Embryonic facial prominence (tissue), 1 donor: Measurements from ENCODE around the gene STAG3.
"Not testable (repeated sequence)": the region's sequence is repeated elsewhere in the genome, so short reads cannot be mapped to it uniquely, and the experiment has no call there.

ENCODE experiments used
- DNase-seq: peaks from one replicate; pipeline ENCODE4 v3.0.0-alpha.2; 2016; ENCODE audit errors: extremely low spot score

The STAG3 gene

GRCh38 chr7:100213672-100214071 lies 36.0 kb downstream of the STAG3 start:
- DNase-seq = no peak

- DNase-seq = not testable (repeated sequence)
Observed at GRCh38 chr7:100214356-100214755, 36.6 kb downstream of the STAG3 start.

- DNase-seq = no peak
Observed at GRCh38 chr7:100215895-100216294, 38.2 kb downstream of the STAG3 start.

- not testable (repeated sequence) for DNase-seq
Observed at GRCh38 chr7:100217934-100218333, 40.2 kb downstream of the STAG3 start.

- no peak for DNase-seq
Observed at GRCh38 chr7:100219271-100219737, 41.6 kb downstream of the STAG3 start.

GRCh38 chr7:100219801-100220585 lies 42.3 kb downstream of the STAG3 start, which contains the start of gene PVRIG:
Gene PVRIG, plus strand, starts transcription at chr7:100219949. Its CDS starts 22 bp downstream, at chr7:100219971.
- DNase-seq = not testable (repeated sequence)

- no peak for DNase-seq
Observed at GRCh38 chr7:100220586-100221230, 43.0 kb downstream of the STAG3 start.

GRCh38 chr7:100221231-100221718 lies 43.6 kb downstream of the STAG3 start:
- DNase-seq = no peak

- DNase-seq = no peak
Observed at GRCh38 chr7:100221767-100222444, 44.2 kb downstream of the STAG3 start.

- no peak for DNase-seq
Observed at GRCh38 chr7:100222445-100223132, 44.9 kb downstream of the STAG3 start.

- not testable (repeated sequence) for DNase-seq
Observed at GRCh38 chr7:100223376-100223927, 45.7 kb downstream of the STAG3 start.

- DNase-seq = not testable (repeated sequence)
Observed at GRCh38 chr7:100224891-100225290, 47.2 kb downstream of the STAG3 start.

GRCh38 chr7:100234660-100235317 lies 57.1 kb downstream of the STAG3 start:
- DNase-seq = not testable (repeated sequence)

GRCh38 chr7:100239975-100240374 lies 62.3 kb downstream of the STAG3 start:
- DNase-seq = not testable (repeated sequence)

GRCh38 chr7:100243385-100243784 lies 65.7 kb downstream of the STAG3 start:
- not testable (repeated sequence) for DNase-seq

GRCh38 chr7:100244988-100245605 lies 67.4 kb downstream of the STAG3 start:
- DNase-seq = not testable (repeated sequence)

GRCh38 chr7:100246121-100246864 lies 68.6 kb downstream of the STAG3 start:
- DNase-seq = not testable (repeated sequence)

GRCh38 chr7:100246865-100247137 lies 69.1 kb downstream of the STAG3 start:
- DNase-seq = not testable (repeated sequence)

- no peak for DNase-seq
Observed at GRCh38 chr7:100247152-100247757, 69.5 kb downstream of the STAG3 start.
